Left colon (tissue), 2 donors: ENCODE results near the gene TXN. TPM values are rescaled to one million over a fixed set of nuclear protein-coding genes. Genes with fewer than 3 reads are reported as not detected.

ENCODE experiments used
- ATAC-seq: fragments of 200-7000 bp; cut with Tn5 transposase; one replicate; pipeline ENCODE4 v1.9.1; 2020; ENCODE audit warnings: mild to moderate bottlenecking, moderate library complexity
- DNase-seq, 2 donors: peaks; one replicate each; pipeline ENCODE4 v3.0.0-alpha.2; 2020
- intact Hi-C, 2 donors: fragments of 100-400 bp; cut with DNase I in 1 of 2; cut with micrococcal nuclease in 1 of 2; formaldehyde crosslinking; loops; one replicate each; pipeline versions ENCODE4 v1.11.2 to v1.14.0; 2022; cut with DNase I, micrococcal nuclease
- long read RNA-seq: library from polyadenylated mRNA; unstranded; transcript quantifications from one replicate; pipeline ENCODE4 v2.0.0, GENCODE V29; 2021
- total RNA-seq, 2 donors: library from RNA; stranded (reverse); fragmentation: NEBNext Ultra II Directional; extraction: Animal tissue kit (Norgen Biotek cat#: 25700); gene quantifications; one replicate each; pipeline ENCODE4 v1.2.1, GENCODE V29; 2021
- donor health status: DM: no; HTN: no; CAD: no.
- donor health status: DM: yes; HTN: yes; CAD: no.

The TXN gene
- total RNA-seq = 100 to 1,000 TPM; 373 to 609 TPM
- long read RNA-seq, transcript TXN-202 (5 exons, 869 nt) = major isoform, 142 of 142 reads
- long read RNA-seq, partial matches to known transcripts = 0 of 142 reads
- long read RNA-seq, other reads (novel, unspliced or antisense) = 0 of 142 reads

GRCh38 chr9:110256380-110257096 is at the start of gene TXN:
TSS of gene TXN (minus strand) at chr9:110256507. CDS start at chr9:110256435, 72 bp downstream.
- peak; percentile 79 for ATAC-seq
- intact Hi-C loops = no loop called here

GRCh38 chr9:110303133-110303532 is 46.8 kb upstream of the TXN start:
- ATAC-seq (no peak), DNase-seq (no peak)
- intact Hi-C loops = no loop called here

More at GRCh38 chr9:110256380-110257096, at the start of gene TXN:
- DNase-seq = peak; percentile 92 to 95

DNA sequence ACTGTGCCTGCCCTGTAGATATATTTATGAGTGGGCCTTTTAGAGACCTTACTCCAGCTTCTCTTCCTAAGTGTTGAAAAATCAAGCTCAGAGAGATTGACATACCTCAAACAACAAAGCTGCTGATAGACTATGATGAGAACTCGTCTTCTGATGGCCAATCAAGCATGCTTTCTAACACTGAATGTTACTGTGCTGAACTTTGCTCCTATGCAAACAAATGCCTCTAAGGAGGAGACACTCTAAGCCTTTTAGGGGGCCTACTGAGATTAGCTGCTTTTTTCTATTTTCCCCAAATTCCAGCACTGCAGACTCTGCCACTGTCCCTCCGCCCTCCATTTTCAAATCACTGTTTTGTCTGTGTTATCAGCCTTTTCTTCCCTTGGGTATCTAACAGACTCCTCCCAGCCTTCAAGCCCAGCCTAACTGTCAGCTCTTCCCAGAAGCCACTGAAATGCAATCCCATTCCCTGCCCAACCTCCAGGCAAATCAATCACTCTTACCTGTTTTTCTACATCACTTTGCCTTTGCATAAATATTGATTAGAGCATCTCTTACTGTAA is 41.8 kb upstream of the TXN start:
- DNase-seq (no peak), ATAC-seq (peak; percentile 69)
- intact Hi-C loops = no loop called here

GRCh38 chr9:110293248-110293647 is 36.9 kb upstream of the TXN start:
- DNase-seq (no peak), ATAC-seq (no peak)
- intact Hi-C loops = no loop called here

DNA sequence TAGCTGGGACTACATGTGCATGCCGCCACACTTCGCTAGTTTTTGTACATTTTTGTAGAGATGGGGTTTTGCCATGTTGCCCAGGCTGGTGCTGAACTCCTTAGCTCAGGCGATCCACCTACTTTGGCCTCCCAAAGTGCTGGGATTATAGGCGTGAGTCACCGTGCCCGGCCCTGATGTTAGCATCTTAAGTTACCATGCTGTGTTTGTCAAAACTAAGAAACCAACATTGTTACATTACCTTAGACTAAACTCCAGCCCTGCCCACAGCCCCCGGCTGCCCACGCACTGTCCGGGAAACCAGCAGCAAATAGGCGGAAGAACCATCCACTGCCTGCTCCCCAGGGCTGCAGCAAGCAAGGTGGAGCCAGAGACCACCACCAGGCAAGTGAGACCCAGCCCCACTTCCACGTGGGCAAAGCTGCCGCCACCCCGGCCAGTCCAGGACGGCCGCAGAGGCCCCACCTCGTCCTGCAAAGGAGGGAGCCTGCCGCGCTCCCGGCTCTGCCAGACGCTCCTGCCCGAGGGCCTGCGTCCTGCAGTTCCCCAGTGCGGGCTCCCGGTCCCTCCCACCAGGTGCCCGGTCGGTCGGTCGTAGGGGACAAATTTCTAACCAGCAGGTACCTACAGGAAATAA is 35.7 kb upstream of the TXN start:
- intact Hi-C loops = no loop called here
- DNase-seq = no peak
- ATAC-seq = no peak

DNA sequence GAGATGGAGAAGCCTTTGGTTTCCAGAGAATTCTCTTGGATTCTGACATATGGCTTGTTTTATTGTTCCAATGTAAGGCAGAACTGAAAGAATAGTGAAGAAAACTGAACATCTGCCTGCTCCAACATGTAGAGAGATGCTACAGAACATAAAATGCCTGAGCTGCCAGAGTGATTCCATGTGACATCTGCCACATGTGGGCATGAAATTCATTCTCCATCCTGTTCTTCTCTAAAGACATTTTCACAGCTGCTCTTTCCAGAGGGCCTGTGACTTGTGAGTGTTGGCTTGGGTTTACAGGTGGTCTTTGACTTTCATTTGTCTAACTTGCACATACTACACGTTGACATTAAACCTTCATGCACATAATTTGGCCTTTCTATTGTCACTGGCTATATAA is 33.7 kb upstream of the TXN start:
- DNase-seq = no peak
- intact Hi-C loops = no loop called here
- no peak for ATAC-seq

- intact Hi-C loops = no loop called here
- ATAC-seq (no peak), DNase-seq (no peak)
These were observed 32.2 kb upstream of the TXN start for GRCh38 chr9:110288503-110288902.

GRCh38 chr9:110287289-110287680 is 31.0 kb upstream of the TXN start:
- DNase-seq (no peak), ATAC-seq (no peak)
- intact Hi-C loops = no loop called here

DNA sequence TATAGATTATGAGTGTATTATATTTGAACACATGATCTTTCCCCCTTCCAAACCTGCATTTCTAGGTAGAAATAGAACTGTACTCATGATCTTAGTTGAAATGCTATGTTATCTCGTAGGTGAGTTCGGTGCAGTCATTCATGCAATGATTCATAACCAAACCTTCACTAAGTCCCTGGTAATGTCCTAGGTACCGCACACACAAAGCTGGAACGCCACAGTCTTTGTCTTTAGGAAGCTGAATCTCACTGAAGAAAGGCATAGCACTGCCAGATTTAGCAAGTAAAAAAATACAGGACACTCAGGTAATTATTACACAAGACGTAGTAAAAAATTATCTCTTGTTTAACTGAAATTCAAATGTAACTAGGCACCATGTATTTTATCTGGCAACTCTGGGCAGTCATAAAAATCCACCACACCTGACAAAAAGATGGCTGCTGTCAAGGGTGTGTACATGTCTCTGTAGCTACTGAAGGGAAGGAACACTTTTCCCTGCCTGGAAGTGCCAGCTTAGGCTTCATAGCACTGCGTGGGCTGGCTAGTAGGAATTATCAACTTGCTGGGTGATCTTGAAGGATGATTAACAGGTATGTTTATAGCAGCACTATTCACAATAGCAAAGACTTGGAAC is 28.0 kb upstream of the TXN start:
- ATAC-seq (peak; percentile 81), DNase-seq (peak in 1 of 2 donors; percentile 54)
- intact Hi-C loops = no loop called here

DNA sequence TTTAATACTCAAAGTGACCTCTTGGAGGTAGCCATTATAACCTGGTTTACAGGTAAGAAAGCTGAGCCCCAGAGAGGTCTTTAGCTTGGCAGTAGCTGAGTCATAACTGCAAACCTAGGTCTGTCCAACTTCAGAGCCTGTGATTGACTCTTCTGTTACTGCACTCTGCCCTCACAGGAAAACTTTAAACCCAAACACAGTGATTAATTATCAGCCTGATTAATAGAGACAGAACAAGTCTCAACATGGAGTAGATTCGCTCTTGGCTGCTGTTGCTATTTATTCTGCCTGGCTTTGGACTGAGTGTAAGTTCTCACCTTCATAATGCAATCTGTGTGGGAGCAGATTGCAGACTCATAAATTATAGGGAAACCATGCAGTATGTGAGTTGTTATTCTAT is 27.4 kb upstream of the TXN start:
- peak in 1 of 2 donors; percentile 45 for DNase-seq
- ATAC-seq = peak; percentile 58
- intact Hi-C loops = no loop called here

- DNase-seq = no peak
- ATAC-seq = peak; percentile 40
- intact Hi-C loops = no loop called here
These were observed 26.4 kb upstream of the TXN start for GRCh38 chr9:110282739-110283081.

GRCh38 chr9:110282018-110282738 is 25.9 kb upstream of the TXN start:
- ATAC-seq = peak; percentile 33

DNA sequence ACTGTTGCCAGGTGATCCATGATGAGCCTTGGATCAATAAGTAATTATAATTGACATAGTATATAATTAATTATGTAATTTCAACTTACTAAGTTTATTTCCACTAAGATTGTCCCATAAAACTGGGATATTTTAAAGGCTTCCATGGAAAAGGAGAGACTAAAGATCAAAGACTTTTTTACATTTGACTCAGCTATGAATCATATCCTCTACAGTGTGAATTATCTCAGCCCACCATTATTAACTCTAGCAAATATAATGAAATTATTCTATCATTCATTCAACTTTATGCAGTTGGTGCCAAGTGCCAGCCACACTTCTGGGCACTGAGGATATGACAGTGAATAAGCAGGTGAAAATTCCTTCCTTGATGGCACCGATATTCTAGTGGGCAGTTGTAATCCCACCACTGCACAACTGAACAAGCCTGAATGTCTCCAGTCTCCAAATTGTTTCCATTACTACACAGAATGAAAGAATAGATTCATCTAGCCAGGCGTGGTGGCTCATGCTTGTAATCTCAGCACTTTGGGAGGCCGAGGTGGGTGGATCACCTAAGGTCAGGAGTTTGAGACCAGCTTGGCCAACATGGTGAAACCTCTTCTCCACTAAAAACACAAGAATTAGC is 21.9 kb upstream of the TXN start:
- no peak for DNase-seq
- ATAC-seq = no peak
- intact Hi-C loops = no loop called here

More at GRCh38 chr9:110282018-110282738, 25.9 kb upstream of the TXN start:
- DNase-seq = no peak
- intact Hi-C loops = no loop called here

- DNase-seq (no peak), ATAC-seq (no peak)
- intact Hi-C loops = no loop called here
These were observed 20.5 kb upstream of the TXN start for GRCh38 chr9:110276781-110277180.

DNA sequence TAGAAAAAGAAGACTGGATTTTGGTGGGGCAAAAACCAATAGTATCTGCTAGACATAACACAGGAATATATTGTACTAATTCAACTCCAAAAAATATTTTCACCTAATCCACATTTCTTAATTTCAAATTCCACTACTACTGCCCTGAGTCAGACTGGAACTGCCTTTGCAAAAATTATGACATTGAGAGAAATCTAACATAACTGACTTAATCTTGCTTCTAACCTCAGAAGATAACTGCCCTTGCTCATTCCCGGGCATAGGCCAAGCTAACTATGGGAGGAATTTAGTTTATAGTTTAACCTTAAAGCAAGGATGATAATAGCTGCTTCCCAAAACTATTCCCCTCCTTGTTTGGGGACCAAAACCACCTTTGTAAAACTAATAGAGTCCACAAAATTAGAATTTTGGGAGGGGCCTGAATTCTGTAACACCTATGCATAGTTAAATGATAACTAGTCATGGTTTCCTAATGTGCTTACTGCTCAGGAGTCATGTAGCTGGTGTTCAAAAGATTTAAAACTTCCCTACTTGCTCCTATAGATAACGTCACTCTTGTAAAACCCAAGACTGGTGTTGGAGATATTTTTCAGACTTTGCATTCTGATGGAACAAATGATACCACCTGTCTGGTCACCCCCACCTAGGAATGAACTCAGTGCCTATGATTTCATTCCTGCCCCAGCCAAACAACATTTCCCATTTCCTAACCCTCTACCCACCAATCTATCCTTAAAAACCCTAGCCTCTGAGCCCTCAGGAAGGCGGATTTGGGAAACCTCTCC is 14.1 kb upstream of the TXN start:
- intact Hi-C loops = no loop called here
- DNase-seq (no peak), ATAC-seq (no peak)

- DNase-seq (no peak), ATAC-seq (peak; percentile 64)
- intact Hi-C loops = no loop called here
These were observed 10.5 kb upstream of the TXN start for GRCh38 chr9:110266795-110267194.

GRCh38 chr9:110261632-110262031 is 5.3 kb upstream of the TXN start:
- no peak for DNase-seq
- intact Hi-C loops = no loop called here
- ATAC-seq = no peak

GRCh38 chr9:110260911-110261310 is 4.6 kb upstream of the TXN start:
- no peak for DNase-seq
- intact Hi-C loops = no loop called here
- no peak for ATAC-seq
